CD14-positive monocyte (primary cell): ENCODE results near the gene ROR1. TPM values are rescaled to one million over a fixed set of nuclear protein-coding genes. Genes with fewer than 3 reads are reported as not detected.

Source experiments
- DNase-seq, 3 donors: peaks; one replicate each; pipeline ENCODE4 v3.0.0-alpha.2; 2011 to 2022
- H2AFZ ChIP-seq: 2 replicates; pipeline ENCODE4 v1.6.0; 2012; ENCODE audit warnings: mild to moderate bottlenecking, low read depth, low read length, inconsistent platforms; ENCODE audit not compliant: insufficient read depth, poor library complexity, severe bottlenecking
- H3K27ac ChIP-seq, 2 donors: 1 replicate in 1 of 2; 2 replicates in 1 of 2; pipeline ENCODE4 v1.5.1; 2012 to 2013; ENCODE audit warnings: low read length in 2 of 2, control low read depth in 1 of 2, inconsistent platforms in 1 of 2, low read depth in 1 of 2, mild to moderate bottlenecking in 1 of 2
- H3K27me3 ChIP-seq, 2 donors: one replicate each; pipeline versions ENCODE4 v1.6.0 to v1.6.1; 2011 to 2013; ENCODE audit warnings: low read length in 2 of 2; ENCODE audit not compliant: control insufficient read depth in 2 of 2, insufficient read depth in 2 of 2
- H3K36me3 ChIP-seq, 2 donors: replicated peaks in 1 of 2; 1 replicate in 1 of 2; 2 replicates in 1 of 2; pipeline versions ENCODE4 v1.5.1 to v1.6.1; 2012 to 2013; ENCODE audit warnings: low read length in 2 of 2, control low read depth in 1 of 2, inconsistent platforms in 1 of 2, mild to moderate bottlenecking in 1 of 2; ENCODE audit not compliant: insufficient read depth in 2 of 2, control insufficient read depth in 1 of 2
- H3K4me1 ChIP-seq, 2 donors: 1 replicate in 1 of 2; 2 replicates in 1 of 2; pipeline versions ENCODE4 v1.5.1 to v1.6.1; 2012 to 2013; ENCODE audit warnings: low read length in 2 of 2, control low read depth in 1 of 2, inconsistent platforms in 1 of 2, mild to moderate bottlenecking in 1 of 2, moderate library complexity in 1 of 2; ENCODE audit not compliant: insufficient read depth in 2 of 2, control insufficient read depth in 1 of 2
- H3K4me2 ChIP-seq: replicated peaks from 2 replicates; pipeline ENCODE3; 2012; ENCODE audit warnings: low read length, moderate library complexity, mild to moderate bottlenecking; ENCODE audit not compliant: poor library complexity, severe bottlenecking; ENCODE audit errors: extremely low read depth
- H3K4me3 ChIP-seq, 3 experiments: fragments of 200-600 bp in 1 of 3; sonication (generic) in 1 of 3; replicated peaks in 1 of 3; 1 replicate in 2 of 3; 2 replicates in 1 of 3; pipeline ENCODE4 v1.5.1; 2011 to 2013; ENCODE audit warnings: low read length in 3 of 3, mild to moderate bottlenecking in 3 of 3, control low read depth in 2 of 3, low read depth in 2 of 3, inconsistent platforms in 1 of 3, moderate library complexity in 1 of 3
- H3K79me2 ChIP-seq: 2 replicates; pipeline ENCODE4 v1.6.0; 2012; ENCODE audit warnings: mild to moderate bottlenecking, control low read depth, inconsistent platforms, low read length, moderate library complexity; ENCODE audit not compliant: insufficient read depth
- H3K9ac ChIP-seq: 2 replicates; pipeline ENCODE4 v1.6.0; 2017; ENCODE audit warnings: low read length, mild to moderate bottlenecking; ENCODE audit not compliant: insufficient read depth, poor library complexity, severe bottlenecking
- H3K9me3 ChIP-seq, 2 donors: replicated peaks in 1 of 2; 1 replicate in 1 of 2; 2 replicates in 1 of 2; pipeline versions ENCODE4 v1.5.1 to v1.6.1; 2012 to 2013; ENCODE audit warnings: low read length in 2 of 2, control low read depth in 1 of 2; ENCODE audit not compliant: control insufficient read depth in 1 of 2, insufficient read depth in 1 of 2
- H4K20me1 ChIP-seq: 2 replicates; pipeline ENCODE4 v1.6.0; 2012; ENCODE audit warnings: mild to moderate bottlenecking, low read length, control low read depth, moderate library complexity; ENCODE audit not compliant: insufficient read depth
- H3K27ac Mint-ChIP-seq, 7 donors: one replicate each; pipeline ENCODE4 v1.8.0; 2020; ENCODE audit warnings: mild to moderate bottlenecking in 7 of 7, mixed read lengths in 7 of 7, moderate library complexity in 6 of 7, inconsistent platforms in 2 of 7
- H3K27me3 Mint-ChIP-seq, 3 donors: one replicate each; pipeline ENCODE4 v1.8.0; 2021 to 2022; ENCODE audit warnings: low read depth in 3 of 3, mild to moderate bottlenecking in 3 of 3, mixed read lengths in 3 of 3, moderate library complexity in 3 of 3, inconsistent platforms in 1 of 3
- H3K36me3 Mint-ChIP-seq, 2 donors: one replicate each; pipeline ENCODE4 v1.8.0; 2020; ENCODE audit warnings: mixed read lengths in 2 of 2, inconsistent platforms in 1 of 2, mild to moderate bottlenecking in 1 of 2
- H3K4me1 Mint-ChIP-seq: one replicate; pipeline ENCODE4 v1.8.0; 2020; ENCODE audit warnings: mild to moderate bottlenecking, mixed read lengths
- H3K4me3 Mint-ChIP-seq, 2 donors: one replicate each; pipeline ENCODE4 v1.8.0; 2020; ENCODE audit warnings: mild to moderate bottlenecking in 2 of 2, mixed read lengths in 2 of 2, moderate library complexity in 1 of 2
- H3K9me3 Mint-ChIP-seq, 7 donors: one replicate each; pipeline ENCODE4 v1.8.0; 2020 to 2022; ENCODE audit warnings: mixed read lengths in 7 of 7, mild to moderate bottlenecking in 6 of 7, moderate library complexity in 6 of 7, inconsistent platforms in 2 of 7
- CTCF ChIP-seq: fragments of 200-600 bp; IDR thresholded peaks from one replicate; pipeline ENCODE4 v1.8.0; 2022; ENCODE audit warnings: antibody characterized with exemption, mild to moderate bottlenecking
- WGBS: methylation state at CpG from one replicate; pipeline ENCODE4 v1.1.5; 2013; ENCODE audit warnings: missing lambda C conversion rate; ENCODE audit not compliant: insufficient coverage; 5-methylcytosine and 5-hydroxymethylcytosine counted together
- intact Hi-C, 2 donors: fragments of 100-400 bp; cut with micrococcal nuclease; formaldehyde crosslinking; loops; one replicate each; pipeline versions ENCODE4 v1.15.0 to v1.15.1; 2023
- polyA plus RNA-seq, 3 donors: library from polyadenylated mRNA; depleted of rRNA in 1 of 3; unstranded in 2 of 3; stranded (reverse) in 1 of 3; fragments of 300-500 nt in 2 of 3; fragments of >200 nt in 1 of 3; fragmentation: Illumina TruSeq in 2 of 3; gene quantifications; 1 replicate in 2 of 3; 2 replicates in 1 of 3; pipeline ENCODE4 v1.2.3, GENCODE V29; 2012 to 2021

The ROR1 gene
- polyA plus RNA-seq, 3 donors = not detected

- H3K9ac ChIP-seq = no peak overlapping the region
- intact Hi-C loops = no loop called here
- H3K27me3 Mint-ChIP-seq = peaks cover 47 to 68% (median 55%) of the 10 kb centered on the region in 3 donors
These were observed 362 bp upstream of the ROR1 start for GRCh38 chr1:63773496-63773814.

GRCh38 chr1:63774617-63775417, 1.0 kb downstream of the ROR1 start:
- no peak for DNase-seq
- Mint-ChIP-seq H3K27me3 (peaks cover 51 to 74% (median 55%) of the 10 kb centered on the region in 3 donors), H3K4me1 (peaks cover 18% of the 10 kb centered on the region), H3K27ac (no peak overlapping the region), H3K9me3 (peaks cover 0 to 11% (median 6%) of the 10 kb centered on the region in 7 donors), H3K4me3 (peak overlapping the region; percentile 54 to 90), H3K36me3 (peaks cover 0 to 4% of the 10 kb centered on the region in 2 donors)
- WGBS = under 1% methylated on average over 65 of the region's 72 CpGs
- no peaks in the 10 kb centered on the region for H3K9me3 ChIP-seq
- H3K9ac ChIP-seq = no peak overlapping the region
- H3K4me2 ChIP-seq = peak overlapping the region; percentile 68
- no peak overlapping the region for H3K27ac ChIP-seq
- H3K4me1 ChIP-seq = peaks cover 7 to 9% of the 10 kb centered on the region in 2 donors
- TF ChIP-seq CTCF = no peak
- intact Hi-C loops = no loop called here
- no peaks in the 10 kb centered on the region for H3K36me3 ChIP-seq
- no peaks in the 10 kb centered on the region for H4K20me1 ChIP-seq
- H3K27me3 ChIP-seq = peaks cover 47 to 68% of the 10 kb centered on the region in 2 donors
- no peak overlapping the region for H2AFZ ChIP-seq
- H3K4me3 ChIP-seq = peak overlapping the region in 1 of 3 experiments; percentile 46
- H3K79me2 ChIP-seq = no peaks in the 10 kb centered on the region

More at GRCh38 chr1:63773496-63773814, 362 bp upstream of the ROR1 start:
- H2AFZ ChIP-seq = no peak overlapping the region
- peaks cover 7 to 9% of the 10 kb centered on the region in 2 donors for H3K4me1 ChIP-seq
- H3K4me2 ChIP-seq = peak overlapping the region; percentile 68
- H4K20me1 ChIP-seq = no peaks in the 10 kb centered on the region
- H3K27ac Mint-ChIP-seq = no peak overlapping the region
- H3K4me3 Mint-ChIP-seq = peak overlapping the region; percentile 69 to 92
- peaks cover 18% of the 10 kb centered on the region for H3K4me1 Mint-ChIP-seq
- TF ChIP-seq CTCF = no peak
- H3K79me2 ChIP-seq = no peaks in the 10 kb centered on the region
- no peak overlapping the region for H3K27ac ChIP-seq
- H3K9me3 ChIP-seq = no peaks in the 10 kb centered on the region
- peak overlapping the region in 1 of 3 experiments; percentile 62 for H3K4me3 ChIP-seq
- no peaks in the 10 kb centered on the region for H3K36me3 ChIP-seq
- H3K27me3 ChIP-seq = peaks cover 47 to 67% of the 10 kb centered on the region in 2 donors
- peaks cover 0 to 4% of the 10 kb centered on the region in 2 donors for H3K36me3 Mint-ChIP-seq
- WGBS = 0% methylated on average over 8 of the region's 9 CpGs
- peaks cover 0 to 11% (median 4%) of the 10 kb centered on the region in 7 donors for H3K9me3 Mint-ChIP-seq
- DNase-seq = no peak
